ENCODE measurements around the gene P2RY13. TPM values are rescaled to one million over a fixed set of nuclear protein-coding genes. Genes with fewer than 3 reads are reported as not detected.

P2RY13 gene
- total and polyA plus RNA-seq, 10 of the 15 experiments (the other 5 are each of a cell fraction or from before 2014, with no cell fraction given), result not detected

- no peak for TF ChIP-seq WRNIP1 (IDR thresholded peaks at IDR 0.05; ENCODE audit: borderline replicate concordance, low read depth, low read length)
- TF ChIP-seq FOXK2 (IDR thresholded peaks at IDR 0.05), result no peak
- no peak for TF ChIP-seq EP300 (IDR thresholded peaks at IDR 0.05; ENCODE audit: borderline replicate concordance in 1 of 2, control insufficient read depth in 1 of 2, low read depth in 2 of 2, low read length in 2 of 2)
- TF ChIP-seq JUNB (IDR thresholded peaks at IDR 0.05), result no peak
Measured at GRCh38 chr3:151362751-151363174, 33.4 kb upstream of the P2RY13 start (continued).

- no peaks in the 10 kb centered on the region for H3K9me3 ChIP-seq (replicated peaks; ENCODE audit: control insufficient read depth, insufficient read depth, low read length)
- peaks cover 6% of the 10 kb centered on the region for H3K4me1 ChIP-seq (ENCODE audit: control insufficient read depth, insufficient read depth, low read length)
- DNase-seq (ENCODE audit: low read depth, low spot score), result no peak
- H3K9ac ChIP-seq (ENCODE audit: control insufficient read depth, insufficient read depth, low read length), result no peak overlapping the region
- no peak overlapping the region for H3K27ac ChIP-seq (ENCODE audit: control insufficient read depth, insufficient read depth)
- H3K79me2 ChIP-seq (ENCODE audit: control insufficient read depth, insufficient read depth, low read length), result no peaks in the 10 kb centered on the region
- BruUV-seq (replicated peaks), result no TSS peak
- H3K36me3 ChIP-seq (ENCODE audit: control insufficient read depth in 2 of 2, insufficient read depth in 2 of 2, low read length in 1 of 2), result no peaks in the 10 kb centered on the region
- in situ Hi-C loops (cut with MboI) (no loop called here), intact Hi-C loops (cut with micrococcal nuclease; ENCODE audit: unreplicated experiment) (no loop called here)
- H4K20me1 ChIP-seq (ENCODE audit: control insufficient read depth, insufficient read depth), result no peaks in the 10 kb centered on the region
- H3K4me3 ChIP-seq, result no peak overlapping the region
- TF ChIP-seq TAF1 (IDR thresholded peaks at IDR 0.05; ENCODE audit: borderline replicate concordance, low read depth, low read length) (no peak), KDM1A (IDR thresholded peaks at IDR 0.05; ENCODE audit: borderline replicate concordance) (no peak), HDGF (IDR thresholded peaks at IDR 0.05) (no peak), RAD51 (IDR thresholded peaks at IDR 0.05) (no peak), ZNF217 (IDR thresholded peaks at IDR 0.05) (no peak), STAT3 (IDR thresholded peaks at IDR 0.05; ENCODE audit: low read depth, low read length) (no peak), TCF3 (IDR thresholded peaks at IDR 0.05; ENCODE audit: borderline replicate concordance, insufficient read depth, low read depth, low read length) (no peak), NR2C1 (IDR thresholded peaks at IDR 0.05) (no peak), SPI1 (IDR thresholded peaks at IDR 0.05; ENCODE audit: borderline replicate concordance, insufficient read depth, low read depth, low read length) (no peak), TCF12 (IDR thresholded peaks at IDR 0.05; ENCODE audit: low read depth, low read length) (no peak), DPF2 (IDR thresholded peaks at IDR 0.05) (no peak), BRCA1 (IDR thresholded peaks at IDR 0.05; ENCODE audit: low read depth, low read length) (no peak)
- no peaks in the 10 kb centered on the region for H3K27me3 ChIP-seq (replicated peaks in 1 of 2; ENCODE audit: control insufficient read depth in 2 of 2, insufficient read depth in 2 of 2, low read length in 1 of 2)
- ATAC-seq, result no peak
- H3K4me2 ChIP-seq (ENCODE audit: control insufficient read depth, insufficient read depth), result no peak overlapping the region
- SMC1A ChIA-PET (ENCODE audit: uncharacterized antibody, unreplicated experiment), result interaction anchor here (0.7 to 3.9 kb wide), 3 partner anchors 22 to 189 kb away, joined by 3 to 15 read pairs (median 4); partner anchors contain the start of gene P2RY12
- CTCF ChIA-PET, result interaction anchor here (0.9 kb wide), 1 partner anchor 22 kb away, joined by 9 read pairs; no protein-coding TSS in a partner anchor
- WGBS (ENCODE audit: insufficient coverage, insufficient replicate concordance, low lambda C conversion rate, missing lambda C conversion rate), result 39% methylated on average over 2 of the region's 2 CpGs
- no peak overlapping the region for H2AFZ ChIP-seq (ENCODE audit: control insufficient read depth, low read depth, low read length)
- POLR2A ChIA-PET, result no interaction called here
- FAIRE-seq, result no peak
- RAD21 ChIA-PET (ENCODE audit: unreplicated experiment), result interaction anchor here (1.1 to 1.5 kb wide), 3 partner anchors 11 to 189 kb away, joined by 3 to 6 read pairs (median 5); partner anchors contain the start of gene P2RY12
Measured at GRCh38 chr3:151357463-151357850, 28.1 kb upstream of the P2RY13 start.
